GM06990 (cell line): ENCODE measurements around the gene APC2.
A peak's percentile ranks its signal among the peaks of the same experiment; 100 is the strongest.

Source experiments
- DNase-seq: peaks from one replicate; pipeline ENCODE4 v3.0.0-alpha.2; 2011; ENCODE audit not compliant: insufficient read length; ENCODE audit errors: extremely low read depth
- H3K27me3 ChIP-seq: replicated peaks from 2 replicates; pipeline ENCODE4 v1.6.0; 2011; ENCODE audit warnings: low read length; ENCODE audit not compliant: control insufficient read depth, insufficient read depth
- H3K36me3 ChIP-seq: 2 replicates; pipeline ENCODE4 v1.5.1; 2011; ENCODE audit warnings: low read length; ENCODE audit not compliant: control insufficient read depth, insufficient read depth
- H3K4me3 ChIP-seq: replicated peaks from 2 replicates; pipeline ENCODE4 v1.5.1; 2011; ENCODE audit warnings: low read depth, mild to moderate bottlenecking, control low read depth, low read length
- CTCF ChIP-seq: IDR thresholded peaks from 2 replicates; pipeline ENCODE4 v1.5.1; 2011; ENCODE audit warnings: low read length, control low read depth, mild to moderate bottlenecking, inconsistent platforms; ENCODE audit not compliant: insufficient read depth, poor library complexity, severe bottlenecking

The APC2 gene

DNA sequence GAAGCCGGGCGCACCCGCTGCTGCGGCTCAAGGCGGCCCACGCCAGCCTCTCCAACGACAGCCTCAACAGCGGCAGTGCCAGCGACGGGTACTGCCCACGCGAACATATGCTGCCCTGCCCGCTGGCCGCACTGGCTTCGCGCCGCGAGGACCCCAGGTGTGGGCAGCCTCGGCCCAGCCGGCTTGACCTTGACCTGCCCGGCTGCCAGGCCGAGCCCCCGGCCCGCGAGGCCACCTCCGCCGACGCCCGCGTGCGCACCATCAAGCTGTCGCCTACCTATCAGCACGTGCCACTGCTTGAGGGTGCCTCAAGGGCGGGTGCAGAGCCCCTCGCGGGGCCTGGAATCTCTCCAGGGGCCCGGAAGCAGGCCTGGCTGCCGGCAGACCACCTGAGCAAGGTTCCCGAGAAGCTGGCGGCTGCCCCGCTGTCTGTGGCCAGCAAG is 16.1 kb downstream of the APC2 start:
- DNase-seq = peak; percentile 15
- TF ChIP-seq CTCF = no peak
- Histone ChIP-seq H3K27me3 (no peaks in the 10 kb centered on the region; the same call in 1 of the 2 replicates), H3K4me3 (no peak overlapping the region), H3K36me3 (no peaks in the 10 kb centered on the region)

DNA sequence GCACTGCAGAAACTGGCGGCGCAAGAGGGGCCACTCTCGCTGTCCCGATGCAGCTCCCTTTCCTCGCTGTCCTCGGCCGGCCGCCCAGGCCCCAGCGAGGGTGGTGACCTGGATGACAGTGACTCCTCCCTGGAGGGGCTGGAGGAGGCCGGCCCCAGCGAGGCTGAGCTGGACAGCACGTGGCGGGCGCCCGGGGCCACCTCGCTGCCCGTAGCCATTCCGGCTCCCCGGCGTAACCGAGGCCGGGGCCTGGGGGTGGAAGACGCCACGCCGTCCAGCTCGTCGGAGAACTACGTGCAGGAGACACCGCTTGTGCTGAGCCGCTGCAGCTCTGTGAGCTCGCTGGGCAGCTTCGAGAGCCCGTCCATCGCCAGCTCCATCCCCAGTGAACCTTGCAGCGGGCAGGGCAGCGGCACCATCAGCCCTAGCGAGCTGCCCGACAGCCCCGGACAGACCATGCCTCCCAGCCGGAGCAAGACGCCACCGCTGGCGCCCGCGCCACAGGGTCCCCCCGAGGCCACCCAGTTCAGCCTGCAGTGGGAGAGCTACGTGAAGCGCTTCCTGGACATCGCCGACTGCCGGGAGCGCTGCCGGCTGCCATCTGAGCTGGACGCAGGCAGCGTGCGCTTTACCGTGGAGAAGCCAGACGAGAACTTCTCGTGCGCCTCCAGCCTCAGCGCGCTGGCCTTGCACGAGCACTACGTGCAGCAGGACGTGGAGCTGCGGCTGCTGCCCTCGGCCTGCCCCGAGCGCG is 16.7 kb downstream of the APC2 start:
- DNase-seq = peak; percentile 21
- no peaks in the 10 kb centered on the region; the same call in 1 of the 2 replicates for H3K27me3 ChIP-seq
- no peak overlapping the region for H3K4me3 ChIP-seq
- no peak for TF ChIP-seq CTCF
- H3K36me3 ChIP-seq = no peaks in the 10 kb centered on the region

- no peak for DNase-seq
- H3K36me3 ChIP-seq = no peaks in the 10 kb centered on the region
- H3K4me3 ChIP-seq = no peak overlapping the region
- TF ChIP-seq CTCF = no peak
- H3K27me3 ChIP-seq = no peaks in the 10 kb centered on the region; the same call in 1 of the 2 replicates
These were observed 17.2 kb downstream of the APC2 start for GRCh38 chr19:1467215-1467489.

- DNase-seq = peak; percentile 16
- Histone ChIP-seq H3K27me3 (no peaks in the 10 kb centered on the region; the same call in 1 of the 2 replicates), H3K36me3 (no peaks in the 10 kb centered on the region), H3K4me3 (no peak overlapping the region)
- TF ChIP-seq CTCF = no peak
These were observed 17.8 kb downstream of the APC2 start for GRCh38 chr19:1467490-1468273.

DNA sequence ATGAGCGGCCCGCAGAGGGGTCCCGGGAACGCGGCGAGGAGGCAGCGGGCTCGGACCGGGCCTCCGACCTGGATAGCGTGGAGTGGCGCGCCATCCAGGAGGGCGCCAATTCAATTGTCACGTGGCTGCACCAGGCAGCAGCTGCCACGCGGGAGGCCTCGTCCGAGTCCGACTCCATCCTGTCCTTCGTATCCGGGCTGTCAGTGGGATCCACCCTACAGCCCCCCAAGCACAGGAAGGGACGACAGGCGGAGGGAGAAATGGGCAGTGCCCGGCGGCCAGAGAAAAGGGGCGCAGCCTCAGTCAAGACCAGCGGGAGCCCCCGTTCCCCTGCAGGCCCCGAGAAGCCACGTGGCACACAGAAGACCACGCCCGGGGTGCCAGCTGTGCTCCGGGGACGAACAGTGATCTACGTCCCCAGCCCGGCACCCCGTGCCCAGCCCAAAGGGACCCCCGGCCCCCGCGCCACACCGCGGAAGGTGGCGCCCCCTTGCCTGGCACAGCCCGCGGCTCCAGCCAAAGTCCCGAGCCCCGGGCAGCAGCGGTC is 18.4 kb downstream of the APC2 start:
- Histone ChIP-seq H3K27me3 (no peaks in the 10 kb centered on the region; the same call in 1 of the 2 replicates), H3K36me3 (no peaks in the 10 kb centered on the region), H3K4me3 (no peak overlapping the region)
- peak; percentile 18 for DNase-seq
- TF ChIP-seq CTCF = no peak
